ENCODE data around the gene PHLPP2.

DNA sequence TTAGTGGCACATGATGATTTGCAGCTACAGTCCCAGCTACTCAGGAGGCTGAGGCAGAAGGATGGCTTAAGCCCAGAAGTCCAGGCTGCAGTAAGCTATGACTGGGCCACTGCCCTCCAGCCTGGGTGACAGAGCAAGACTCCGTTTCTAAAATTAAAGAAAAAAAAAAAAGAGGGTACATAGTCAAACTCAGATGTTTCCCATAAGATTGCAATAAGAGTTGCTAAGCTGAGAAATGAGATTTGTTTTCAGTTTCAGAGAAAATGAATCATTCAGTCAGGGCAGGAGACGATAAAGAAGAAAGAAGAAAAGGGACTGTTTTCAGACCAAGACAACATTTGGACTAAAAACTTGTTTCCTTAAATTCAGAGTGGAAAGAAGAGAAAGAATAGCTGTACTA, 30.2 kb upstream of the PHLPP2 start:
- TF ChIP-seq CSDC2 (CRISPR knock-in tag; IDR thresholded peaks at IDR 0.05): no peak
- TF ChIP-seq, protein P1, sequence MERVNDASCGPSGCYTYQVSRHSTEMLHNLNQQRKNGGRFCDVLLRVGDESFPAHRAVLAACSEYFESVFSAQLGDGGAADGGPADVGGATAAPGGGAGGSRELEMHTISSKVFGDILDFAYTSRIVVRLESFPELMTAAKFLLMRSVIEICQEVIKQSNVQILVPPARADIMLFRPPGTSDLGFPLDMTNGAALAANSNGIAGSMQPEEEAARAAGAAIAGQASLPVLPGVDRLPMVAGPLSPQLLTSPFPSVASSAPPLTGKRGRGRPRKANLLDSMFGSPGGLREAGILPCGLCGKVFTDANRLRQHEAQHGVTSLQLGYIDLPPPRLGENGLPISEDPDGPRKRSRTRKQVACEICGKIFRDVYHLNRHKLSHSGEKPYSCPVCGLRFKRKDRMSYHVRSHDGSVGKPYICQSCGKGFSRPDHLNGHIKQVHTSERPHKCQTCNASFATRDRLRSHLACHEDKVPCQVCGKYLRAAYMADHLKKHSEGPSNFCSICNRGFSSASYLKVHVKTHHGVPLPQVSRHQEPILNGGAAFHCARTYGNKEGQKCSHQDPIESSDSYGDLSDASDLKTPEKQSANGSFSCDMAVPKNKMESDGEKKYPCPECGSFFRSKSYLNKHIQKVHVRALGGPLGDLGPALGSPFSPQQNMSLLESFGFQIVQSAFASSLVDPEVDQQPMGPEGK (CRISPR knock-in tag; IDR thresholded peaks at IDR 0.05; ENCODE audit: borderline replicate concordance): no peak
- TF ChIP-seq, protein P2, sequence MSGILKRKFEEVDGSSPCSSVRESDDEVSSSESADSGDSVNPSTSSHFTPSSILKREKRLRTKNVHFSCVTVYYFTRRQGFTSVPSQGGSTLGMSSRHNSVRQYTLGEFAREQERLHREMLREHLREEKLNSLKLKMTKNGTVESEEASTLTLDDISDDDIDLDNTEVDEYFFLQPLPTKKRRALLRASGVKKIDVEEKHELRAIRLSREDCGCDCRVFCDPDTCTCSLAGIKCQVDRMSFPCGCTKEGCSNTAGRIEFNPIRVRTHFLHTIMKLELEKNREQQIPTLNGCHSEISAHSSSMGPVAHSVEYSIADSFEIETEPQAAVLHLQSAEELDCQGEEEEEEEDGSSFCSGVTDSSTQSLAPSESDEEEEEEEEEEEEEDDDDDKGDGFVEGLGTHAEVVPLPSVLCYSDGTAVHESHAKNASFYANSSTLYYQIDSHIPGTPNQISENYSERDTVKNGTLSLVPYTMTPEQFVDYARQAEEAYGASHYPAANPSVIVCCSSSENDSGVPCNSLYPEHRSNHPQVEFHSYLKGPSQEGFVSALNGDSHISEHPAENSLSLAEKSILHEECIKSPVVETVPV (CRISPR knock-in tag; IDR thresholded peaks at IDR 0.05): no peak
- TF ChIP-seq TOX (CRISPR knock-in tag; IDR thresholded peaks at IDR 0.05; ENCODE audit: borderline replicate concordance): no peak
- no peak for TF ChIP-seq GLIS3 (CRISPR knock-in tag; IDR thresholded peaks at IDR 0.05)
- no peak for TF ChIP-seq ZFP30 (CRISPR knock-in tag; IDR thresholded peaks at IDR 0.05)
- TF ChIP-seq ARNTL (CRISPR knock-in tag; IDR thresholded peaks at IDR 0.05; ENCODE audit: borderline replicate concordance, low read depth): no peak
- TF ChIP-seq, protein P3, sequence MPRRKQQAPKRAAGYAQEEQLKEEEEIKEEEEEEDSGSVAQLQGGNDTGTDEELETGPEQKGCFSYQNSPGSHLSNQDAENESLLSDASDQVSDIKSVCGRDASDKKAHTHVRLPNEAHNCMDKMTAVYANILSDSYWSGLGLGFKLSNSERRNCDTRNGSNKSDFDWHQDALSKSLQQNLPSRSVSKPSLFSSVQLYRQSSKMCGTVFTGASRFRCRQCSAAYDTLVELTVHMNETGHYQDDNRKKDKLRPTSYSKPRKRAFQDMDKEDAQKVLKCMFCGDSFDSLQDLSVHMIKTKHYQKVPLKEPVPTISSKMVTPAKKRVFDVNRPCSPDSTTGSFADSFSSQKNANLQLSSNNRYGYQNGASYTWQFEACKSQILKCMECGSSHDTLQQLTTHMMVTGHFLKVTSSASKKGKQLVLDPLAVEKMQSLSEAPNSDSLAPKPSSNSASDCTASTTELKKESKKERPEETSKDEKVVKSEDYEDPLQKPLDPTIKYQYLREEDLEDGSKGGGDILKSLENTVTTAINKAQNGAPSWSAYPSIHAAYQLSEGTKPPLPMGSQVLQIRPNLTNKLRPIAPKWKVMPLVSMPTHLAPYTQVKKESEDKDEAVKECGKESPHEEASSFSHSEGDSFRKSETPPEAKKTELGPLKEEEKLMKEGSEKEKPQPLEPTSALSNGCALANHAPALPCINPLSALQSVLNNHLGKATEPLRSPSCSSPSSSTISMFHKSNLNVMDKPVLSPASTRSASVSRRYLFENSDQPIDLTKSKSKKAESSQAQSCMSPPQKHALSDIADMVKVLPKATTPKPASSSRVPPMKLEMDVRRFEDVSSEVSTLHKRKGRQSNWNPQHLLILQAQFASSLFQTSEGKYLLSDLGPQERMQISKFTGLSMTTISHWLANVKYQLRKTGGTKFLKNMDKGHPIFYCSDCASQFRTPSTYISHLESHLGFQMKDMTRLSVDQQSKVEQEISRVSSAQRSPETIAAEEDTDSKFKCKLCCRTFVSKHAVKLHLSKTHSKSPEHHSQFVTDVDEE (CRISPR knock-in tag; IDR thresholded peaks at IDR 0.05): no peak
